H1 (cell line): Measurements from ENCODE around the gene TMPRSS13. TPM values are rescaled to one million over a fixed set of nuclear protein-coding genes. Genes with fewer than 3 reads are reported as not detected.

Source experiments
- CTCF ChIA-PET: fragments of 300-600 bp; sonication (Branson Sonifier 250); formaldehyde crosslinking; loops from one replicate; lab custom pipeline; 2021; ENCODE audit not compliant: partially characterized antibody; lab: Charles Lee
- POLR2A ChIA-PET: fragments of 300-600 bp; sonication (Branson Sonifier 250); formaldehyde crosslinking; loops from one replicate; lab custom pipeline; 2021; ENCODE audit warnings: inconsistent platforms; ENCODE audit not compliant: partially characterized antibody; lab: Charles Lee
- DNase-seq, 2 experiments: peaks; one replicate each; pipeline versions ENCODE4 v3.0.0 to v3.0.0-alpha.2; 2010 to 2022; ENCODE audit warnings: low spot score in 2 of 2, low read depth in 1 of 2, mixed read lengths in 1 of 2
- FAIRE-seq: peaks from 2 replicates; lab custom pipeline; 2011; peaks lifted over from hg19 to GRCh38; lab: Jason Lieb, UNC
- H2AFZ ChIP-seq: 2 replicates; pipeline ENCODE4 v1.8.1; 2012; ENCODE audit warnings: low read length, inconsistent platforms
- H2AK5ac ChIP-seq: 2 replicates; pipeline ENCODE4 v1.6.1; 2013; ENCODE audit warnings: low read depth, low read length
- H2BK120ac ChIP-seq: replicated peaks from 2 replicates; pipeline ENCODE3; 2013; ENCODE audit warnings: low read depth, low read length, inconsistent platforms
- H2BK12ac ChIP-seq: 2 replicates; pipeline ENCODE4 v1.6.1; 2013; ENCODE audit warnings: low read depth, low read length
- H2BK15ac ChIP-seq: 2 replicates; pipeline ENCODE4 v1.6.1; 2013; ENCODE audit warnings: low read length
- H2BK20ac ChIP-seq: 2 replicates; pipeline ENCODE4 v1.6.1; 2013; ENCODE audit warnings: low read length
- H2BK5ac ChIP-seq: 2 replicates; pipeline ENCODE4 v1.6.1; 2013; ENCODE audit warnings: low read depth, low read length
- H3K14ac ChIP-seq: 2 replicates; pipeline ENCODE4 v1.6.1; 2013; ENCODE audit warnings: inconsistent platforms; ENCODE audit not compliant: insufficient read length
- H3K18ac ChIP-seq: 2 replicates; pipeline ENCODE4 v1.6.1; 2013; ENCODE audit warnings: low read length; ENCODE audit errors: extremely low read depth
- H3K23ac ChIP-seq: 2 replicates; pipeline ENCODE4 v1.6.1; 2013; ENCODE audit warnings: inconsistent platforms; ENCODE audit not compliant: insufficient read length
- H3K23me2 ChIP-seq: 2 replicates; pipeline ENCODE4 v1.6.1; 2013; ENCODE audit warnings: low read depth, low read length
- H3K27ac ChIP-seq: 2 replicates; pipeline ENCODE4 v1.6.1; 2011; ENCODE audit warnings: low read depth, low read length, inconsistent platforms
- H3K27me3 ChIP-seq, 4 experiments: replicated peaks in 1 of 4; 1 replicate in 1 of 4; 2 replicates in 3 of 4; pipeline versions ENCODE4 v1.6.1 to v1.8.1; 2011 to 2013; ENCODE audit warnings: low read length in 3 of 4, mild to moderate bottlenecking in 3 of 4, inconsistent platforms in 2 of 4, mixed read lengths in 2 of 4, moderate library complexity in 1 of 4; ENCODE audit not compliant: control insufficient read depth in 3 of 4, insufficient read depth in 3 of 4; ENCODE audit errors: extremely low read depth in 1 of 4
- H3K36me3 ChIP-seq, 4 experiments: 2 replicates each; pipeline versions ENCODE4 v1.6.1 to v1.8.1; 2011 to 2013; ENCODE audit warnings: mild to moderate bottlenecking in 4 of 4, low read length in 3 of 4, moderate library complexity in 2 of 4, control low read depth in 1 of 4, inconsistent platforms in 1 of 4; ENCODE audit not compliant: insufficient read depth in 4 of 4, control insufficient read depth in 2 of 4
- H3K4ac ChIP-seq: replicated peaks from 2 replicates; pipeline ENCODE3; 2013; ENCODE audit warnings: low read length, low read depth, mixed read lengths, inconsistent platforms; ENCODE audit not compliant: insufficient read length
- H3K4me1 ChIP-seq, 4 experiments: replicated peaks in 1 of 4; 1 replicate in 1 of 4; 2 replicates in 3 of 4; pipeline versions ENCODE4 v1.6.1 to v1.8.1; 2011 to 2013; ENCODE audit warnings: low read length in 3 of 4, inconsistent platforms in 2 of 4, mixed read lengths in 1 of 4; ENCODE audit not compliant: insufficient read depth in 4 of 4, control insufficient read depth in 3 of 4
- H3K4me2 ChIP-seq, 2 experiments: 2 replicates each; pipeline versions ENCODE4 v1.6.1 to v1.8.1; 2011 to 2013; ENCODE audit warnings: low read depth in 2 of 2, low read length in 2 of 2, control low read depth in 1 of 2, inconsistent platforms in 1 of 2, mild to moderate bottlenecking in 1 of 2; ENCODE audit not compliant: insufficient read depth in 1 of 2
- H3K4me3 ChIP-seq, 4 experiments: fragments of 200-600, 300-600 bp in 1 of 4; sonication (generic), shearing (Covaris generic), sonication (Bioruptor Twin) in 1 of 4; 2 replicates each; pipeline versions ENCODE4 v1.5.1 to v1.8.1; 2011 to 2016; ENCODE audit warnings: low read length in 4 of 4, low read depth in 3 of 4, control low read depth in 2 of 4, inconsistent platforms in 2 of 4, mild to moderate bottlenecking in 2 of 4, mixed read lengths in 1 of 4, moderate library complexity in 1 of 4; ENCODE audit not compliant: insufficient read depth in 2 of 4; ENCODE audit errors: extremely low read depth in 1 of 4
- H3K56ac ChIP-seq: replicated peaks from 2 replicates; pipeline ENCODE3; 2013; ENCODE audit warnings: low read depth, mild to moderate bottlenecking, mixed read lengths, low read length, inconsistent platforms; ENCODE audit not compliant: insufficient read length
- H3K79me1 ChIP-seq: 2 replicates; pipeline ENCODE4 v1.6.1; 2013; ENCODE audit warnings: low read depth, low read length, control low read depth
- H3K79me2 ChIP-seq, 2 experiments: 2 replicates each; pipeline versions ENCODE4 v1.6.1 to v1.8.1; 2012 to 2013; ENCODE audit warnings: low read length in 2 of 2, mild to moderate bottlenecking in 2 of 2, inconsistent platforms in 1 of 2; ENCODE audit not compliant: insufficient read depth in 2 of 2, control insufficient read depth in 1 of 2
- H3K9ac ChIP-seq, 4 experiments: replicated peaks in 1 of 4; 1 replicate in 1 of 4; 2 replicates in 3 of 4; pipeline versions ENCODE4 v1.6.1 to v1.8.1; 2011 to 2013; ENCODE audit warnings: low read depth in 3 of 4, low read length in 3 of 4, control low read depth in 2 of 4, mild to moderate bottlenecking in 2 of 4, moderate library complexity in 2 of 4, inconsistent platforms in 1 of 4; ENCODE audit errors: extremely low read depth in 1 of 4
- H3K9me3 ChIP-seq, 2 experiments: 2 replicates each; pipeline versions ENCODE4 v1.6.1 to v1.8.1; 2012 to 2013; ENCODE audit warnings: mild to moderate bottlenecking in 2 of 2, moderate library complexity in 2 of 2, control low read depth in 1 of 2, inconsistent platforms in 1 of 2, low read depth in 1 of 2, low read length in 1 of 2, mixed read lengths in 1 of 2; ENCODE audit not compliant: insufficient read depth in 2 of 2
- H4K20me1 ChIP-seq, 2 experiments: replicated peaks in 1 of 2; 2 replicates each; pipeline versions ENCODE3 to v1.8.1; 2011 to 2013; ENCODE audit warnings: inconsistent platforms in 2 of 2, low read length in 2 of 2, mild to moderate bottlenecking in 1 of 2; ENCODE audit not compliant: insufficient read depth in 2 of 2, control insufficient read depth in 1 of 2
- H4K5ac ChIP-seq: 2 replicates; pipeline ENCODE4 v1.6.1; 2013; ENCODE audit warnings: low read length, low read depth, mixed read lengths, inconsistent platforms; ENCODE audit not compliant: insufficient read length
- H4K8ac ChIP-seq: 2 replicates; pipeline ENCODE4 v1.8.0; 2013; ENCODE audit warnings: mild to moderate bottlenecking, moderate library complexity, low read length, inconsistent platforms; ENCODE audit not compliant: insufficient read depth; ENCODE audit errors: extremely low read depth
- H4K91ac ChIP-seq: replicated peaks from 2 replicates; pipeline ENCODE3; 2013; ENCODE audit warnings: low read length, mixed read lengths, inconsistent platforms; ENCODE audit not compliant: insufficient read length
- CTCF ChIP-seq, 3 experiments: IDR thresholded peaks; 1 replicate in 2 of 3; 2 replicates in 1 of 3; pipeline versions ENCODE4 v1.5.1 to v1.6.1; 2011; ENCODE audit warnings: low read length in 3 of 3, mild to moderate bottlenecking in 3 of 3, inconsistent platforms in 2 of 3, low read depth in 1 of 3, moderate library complexity in 1 of 3; ENCODE audit not compliant: insufficient read depth in 1 of 3; ENCODE audit errors: control extremely low read depth in 1 of 3
- E2F6 ChIP-seq: IDR thresholded peaks from 2 replicates; pipeline ENCODE4 v1.6.1; 2012; ENCODE audit warnings: inconsistent platforms
- HDAC6 ChIP-seq: IDR thresholded peaks from one replicate; pipeline ENCODE4 v1.7.1; 2012; ENCODE audit warnings: low read depth, mild to moderate bottlenecking, inconsistent platforms, low read length, moderate library complexity
- JUND ChIP-seq: IDR thresholded peaks from 2 replicates; pipeline ENCODE4 v1.6.1; 2011; ENCODE audit warnings: mild to moderate bottlenecking, improper control_type of control experiment, low read length
- RAD21 ChIP-seq, 2 experiments: IDR thresholded peaks in 1 of 2; conservative IDR thresholded peaks in 1 of 2; 2 replicates each; pipeline ENCODE4 v1.6.1; 2011; ENCODE audit warnings: low read depth in 2 of 2, low read length in 2 of 2, improper control_type of control experiment in 1 of 2, inconsistent platforms in 1 of 2, mild to moderate bottlenecking in 1 of 2, moderate library complexity in 1 of 2
- RBBP5 ChIP-seq: IDR thresholded peaks from 2 replicates; pipeline ENCODE4 v1.7.1; 2012; ENCODE audit warnings: low read depth, mild to moderate bottlenecking, inconsistent platforms, low read length, moderate library complexity, borderline replicate concordance
- RXRA ChIP-seq: IDR thresholded peaks from 2 replicates; pipeline ENCODE4 v1.6.1; 2011; ENCODE audit warnings: low read depth, mild to moderate bottlenecking, low read length, moderate library complexity; ENCODE audit not compliant: insufficient read depth
- SIN3A ChIP-seq, 2 experiments: IDR thresholded peaks in 1 of 2; conservative IDR thresholded peaks in 1 of 2; 2 replicates each; pipeline ENCODE4 v1.6.1; 2011 to 2012; ENCODE audit warnings: low read length in 2 of 2, improper control_type of control experiment in 1 of 2, low read depth in 1 of 2, mild to moderate bottlenecking in 1 of 2
- TEAD4 ChIP-seq: IDR thresholded peaks from 2 replicates; pipeline ENCODE4 v1.6.1; 2012; ENCODE audit warnings: low read depth, low read length, inconsistent platforms, mixed read lengths
- WGBS, 2 experiments: shearing (Covaris generic) in 1 of 2; methylation state at CpG; one replicate each; pipeline versions ENCODE4 v1.1.6 to v1.1.7; 2013 to 2015; ENCODE audit warnings: low lambda C conversion rate in 2 of 2, mixed read lengths in 2 of 2, inconsistent platforms in 1 of 2, low coverage in 1 of 2, missing lambda C conversion rate in 1 of 2; ENCODE audit not compliant: insufficient replicate concordance in 2 of 2, insufficient coverage in 1 of 2, insufficient read length in 1 of 2; ENCODE audit errors: extremely low coverage in 1 of 2, missing lambda C conversion rate in 1 of 2; 5-methylcytosine and 5-hydroxymethylcytosine counted together
- polyA plus RNA-seq, 7 experiments: library from polyadenylated mRNA; depleted of rRNA in 3 of 7; stranded (reverse) in 5 of 7; unstranded in 2 of 7; fragments of >200 nt in 5 of 7; fragments of 200-250 nt in 2 of 7; gene quantifications; 1 replicate in 5 of 7; 2 replicates in 1 of 7; 4 replicates in 1 of 7; pipeline versions ENCODE4 v1.2.1 to v1.2.3, GENCODE V29; 2011 to 2013; ENCODE audit warnings: missing spikeins in 2 of 7, mixed read lengths in 2 of 7
- total RNA-seq: library from RNA; stranded (reverse); fragmentation: NEBNext Ultra II Directional; extraction: Animal tissue kit (Norgen Biotek cat#: 25700); gene quantifications from 2 replicates; pipeline ENCODE4 v1.2.1, GENCODE V29; 2021

The TMPRSS13 gene
- total and polyA plus RNA-seq, 2 of the 8 experiments (the other 6 are each of a cell fraction or from before 2014, with no cell fraction given) = 0.61 to 0.79 TPM

- H3K56ac ChIP-seq = no peak overlapping the region
- peaks cover 0 to 2% of the 10 kb centered on the region in 2 experiments for H4K20me1 ChIP-seq
- H3K23ac ChIP-seq = no peak overlapping the region
- H3K9me3 ChIP-seq = no peaks in the 10 kb centered on the region
- no peak overlapping the region for H3K18ac ChIP-seq
- no peak overlapping the region for H2BK15ac ChIP-seq
- peaks cover 3% of the 10 kb centered on the region; the same call in 1 of the 2 replicates for H3K23me2 ChIP-seq
- no peak overlapping the region for H4K8ac ChIP-seq
- H3K4me1 ChIP-seq = peaks cover 0 to 12% (median 3%) of the 10 kb centered on the region in 4 experiments; a peak in 5 of 7 replicates
- H2BK120ac ChIP-seq = no peak overlapping the region
- no peaks in the 10 kb centered on the region for H3K79me1 ChIP-seq
- no peak overlapping the region for H2AFZ ChIP-seq
- WGBS, 2 experiments = 82% methylated on average over 4 of the region's 4 CpGs; no CpG with 5 or more reads in 1 of the 2 experiments
- H2AK5ac ChIP-seq = no peak overlapping the region
- no peak overlapping the region for H2BK12ac ChIP-seq
- no peak overlapping the region for H3K14ac ChIP-seq
- no peaks in the 10 kb centered on the region for H3K79me2 ChIP-seq
- TF ChIP-seq RBBP5 = no peak
- no peak for TF ChIP-seq SIN3A (conservative IDR thresholded peaks at IDR 0.05 in 1 of 2, IDR thresholded peaks at IDR 0.05 in 1 of 2; ENCODE audit: low read depth in 1 of 2, low read length in 2 of 2)
- TF ChIP-seq E2F6 = no peak
- TF ChIP-seq RAD21 (IDR thresholded peaks at IDR 0.05 in 1 of 2, conservative IDR thresholded peaks at IDR 0.05 in 1 of 2; ENCODE audit: low read depth in 2 of 2, low read length in 2 of 2) = peak; percentile 20 to 38; a peak in 2 of 4 replicates
- TF ChIP-seq HDAC6 = no peak
- peak; percentile 27 to 48 (median 41); a peak in 3 of 4 replicates for TF ChIP-seq CTCF (IDR thresholded peaks at IDR 0.05; ENCODE audit: control extremely low read depth in 1 of 3, insufficient read depth in 1 of 3, low read depth in 1 of 3, low read length in 3 of 3)
- no peak for TF ChIP-seq RXRA
- no peak for TF ChIP-seq JUND
- no peak for TF ChIP-seq TEAD4
- FAIRE-seq (no peak), DNase-seq (no peak)
- POLR2A ChIA-PET = no interaction called here
- no peaks in the 10 kb centered on the region for H3K27me3 ChIP-seq
- H2BK5ac ChIP-seq = no peak overlapping the region
- H3K4me3 ChIP-seq = no peak overlapping the region
- H3K36me3 ChIP-seq = no peaks in the 10 kb centered on the region
- no peak overlapping the region for H3K4ac ChIP-seq
- H3K27ac ChIP-seq = no peak overlapping the region
- H3K4me2 ChIP-seq = no peak overlapping the region
- H2BK20ac ChIP-seq = no peak overlapping the region
- CTCF ChIA-PET = interaction anchor here (0.7 to 12.6 kb wide), 20 partner anchors 9 to 143 kb away, joined by 3 to 122 read pairs (median 8); partner anchors contain the start of gene TMPRSS13
- no peak overlapping the region for H4K5ac ChIP-seq
- H3K9ac ChIP-seq = no peak overlapping the region
- H4K91ac ChIP-seq = no peak overlapping the region
Measured at GRCh38 chr11:117910525-117910924, 18.7 kb downstream of the TMPRSS13 start.
